Calu3 (cell line): Measurements from ENCODE around the gene FBXO15. TPM values are rescaled to one million over a fixed set of nuclear protein-coding genes. Genes with fewer than 3 reads are reported as not detected.

Source experiments
- BruUV-seq: library from RNA; stranded (reverse); fragments of 400-500 nt; replicated peaks from 2 replicates; lab custom pipeline; 2021; lab: Mats Ljungman, UMichigan
- CTCF ChIA-PET: fragments of 300-600 bp; sonication (Branson Sonifier 250); formaldehyde crosslinking; loops from one replicate; lab custom pipeline; 2022; ENCODE audit warnings: antibody characterized with exemption; lab: Charles Lee
- DNase-seq: peaks from one replicate; pipeline ENCODE4 v3.0.0; 2022
- H3K27ac Mint-ChIP-seq: one replicate; pipeline ENCODE4 v1.8.0; 2022; ENCODE audit warnings: mixed read lengths; ENCODE audit not compliant: unreplicated experiment
- H3K27me3 Mint-ChIP-seq: one replicate; pipeline ENCODE4 v1.8.0; 2022; ENCODE audit warnings: mixed read lengths; ENCODE audit not compliant: unreplicated experiment
- H3K36me3 Mint-ChIP-seq: one replicate; pipeline ENCODE4 v1.8.0; 2022; ENCODE audit warnings: mild to moderate bottlenecking, moderate library complexity, mixed read lengths; ENCODE audit not compliant: insufficient read depth, unreplicated experiment
- H3K4me1 Mint-ChIP-seq: one replicate; pipeline ENCODE4 v1.8.0; 2022; ENCODE audit warnings: mild to moderate bottlenecking, low read depth, mixed read lengths; ENCODE audit not compliant: unreplicated experiment
- H3K4me3 Mint-ChIP-seq: one replicate; pipeline ENCODE4 v1.8.0; 2022; ENCODE audit warnings: mild to moderate bottlenecking, low read depth, moderate library complexity, mixed read lengths; ENCODE audit not compliant: unreplicated experiment
- H3K9me3 Mint-ChIP-seq: one replicate; pipeline ENCODE4 v1.8.0; 2022; ENCODE audit warnings: low read depth, mixed read lengths; ENCODE audit not compliant: unreplicated experiment
- CTCF ChIP-seq: fragments of 200-600 bp; IDR thresholded peaks from one replicate; pipeline ENCODE4 v1.8.0; 2022; ENCODE audit warnings: antibody characterized with exemption; ENCODE audit not compliant: unreplicated experiment
- intact Hi-C: fragments of 100-400 bp; cut with micrococcal nuclease; formaldehyde crosslinking; loops from one replicate; pipeline ENCODE4 v1.10.0; 2022; ENCODE audit not compliant: unreplicated experiment
- total RNA-seq: library from RNA; stranded (reverse); gene quantifications from 2 replicates; pipeline ENCODE4 v1.2.3, GENCODE V29; 2022

FBXO15 gene
- total RNA-seq, 1 experiment from 2014 or later = 1.5 TPM

GRCh38 chr18:74191577-74191976 lies 43.9 kb upstream of the FBXO15 start:
- H3K27me3 Mint-ChIP-seq = peaks cover 16% of the 10 kb centered on the region
- H3K9me3 Mint-ChIP-seq = no peaks in the 10 kb centered on the region
- H3K36me3 Mint-ChIP-seq = peaks cover 5% of the 10 kb centered on the region
- CTCF ChIA-PET = no interaction called here
- DNase-seq = no peak
- intact Hi-C loops = no loop called here
- H3K4me1 Mint-ChIP-seq = peaks cover 7% of the 10 kb centered on the region
- no peak overlapping the region for H3K27ac Mint-ChIP-seq
- no TSS peak for BruUV-seq
- H3K4me3 Mint-ChIP-seq = no peak overlapping the region
- no peak for TF ChIP-seq CTCF

- no peaks in the 10 kb centered on the region for H3K9me3 Mint-ChIP-seq
- no TSS peak for BruUV-seq
Measured at GRCh38 chr18:74190086-74190485, 42.5 kb upstream of the FBXO15 start.

GRCh38 chr18:74186661-74187060 lies 39.0 kb upstream of the FBXO15 start:
- no peak for TF ChIP-seq CTCF
- peaks cover 16% of the 10 kb centered on the region for H3K4me1 Mint-ChIP-seq
- no peaks in the 10 kb centered on the region for H3K36me3 Mint-ChIP-seq
- BruUV-seq = no TSS peak
- H3K27me3 Mint-ChIP-seq = no peaks in the 10 kb centered on the region
- no peak overlapping the region for H3K4me3 Mint-ChIP-seq
- H3K9me3 Mint-ChIP-seq = no peaks in the 10 kb centered on the region
- DNase-seq = no peak
- H3K27ac Mint-ChIP-seq = no peak overlapping the region
- CTCF ChIA-PET = no interaction called here
- intact Hi-C loops = no loop called here

More at GRCh38 chr18:74190086-74190485, 42.5 kb upstream of the FBXO15 start:
- Mint-ChIP-seq H3K4me3 (no peak overlapping the region), H3K27me3 (peaks cover 15% of the 10 kb centered on the region), H3K4me1 (peaks cover 4% of the 10 kb centered on the region), H3K36me3 (no peaks in the 10 kb centered on the region), H3K27ac (no peak overlapping the region)
- DNase-seq = no peak
- CTCF ChIA-PET = no interaction called here
- intact Hi-C loops = no loop called here
- no peak for TF ChIP-seq CTCF

GRCh38 chr18:74185860-74186259 lies 38.2 kb upstream of the FBXO15 start:
- CTCF ChIA-PET = interaction anchor here (1.0 kb wide), 1 partner anchor 12 kb away, joined by 3 read pairs; no protein-coding TSS in a partner anchor
- no peak for DNase-seq
- Mint-ChIP-seq H3K27ac (no peak overlapping the region), H3K9me3 (no peaks in the 10 kb centered on the region), H3K4me3 (no peak overlapping the region), H3K27me3 (no peaks in the 10 kb centered on the region), H3K4me1 (peaks cover 16% of the 10 kb centered on the region), H3K36me3 (no peaks in the 10 kb centered on the region)
- no peak for TF ChIP-seq CTCF
- intact Hi-C loops = no loop called here
- no TSS peak for BruUV-seq
